CD14-positive monocyte (primary cell): ENCODE results near the gene CDH4. TPM values are rescaled to one million over a fixed set of nuclear protein-coding genes. Genes with fewer than 3 reads are reported as not detected.

ENCODE experiments used
- DNase-seq, 3 donors: peaks; one replicate each; pipeline ENCODE4 v3.0.0-alpha.2; 2011 to 2022
- H2AFZ ChIP-seq: 2 replicates; pipeline ENCODE4 v1.6.0; 2012; ENCODE audit warnings: mild to moderate bottlenecking, low read depth, low read length, inconsistent platforms; ENCODE audit not compliant: insufficient read depth, poor library complexity, severe bottlenecking
- H3K27ac ChIP-seq, 2 donors: 1 replicate in 1 of 2; 2 replicates in 1 of 2; pipeline ENCODE4 v1.5.1; 2012 to 2013; ENCODE audit warnings: low read length in 2 of 2, control low read depth in 1 of 2, inconsistent platforms in 1 of 2, low read depth in 1 of 2, mild to moderate bottlenecking in 1 of 2
- H3K27me3 ChIP-seq, 2 donors: one replicate each; pipeline versions ENCODE4 v1.6.0 to v1.6.1; 2011 to 2013; ENCODE audit warnings: low read length in 2 of 2; ENCODE audit not compliant: control insufficient read depth in 2 of 2, insufficient read depth in 2 of 2
- H3K36me3 ChIP-seq, 2 donors: replicated peaks in 1 of 2; 1 replicate in 1 of 2; 2 replicates in 1 of 2; pipeline versions ENCODE4 v1.5.1 to v1.6.1; 2012 to 2013; ENCODE audit warnings: low read length in 2 of 2, control low read depth in 1 of 2, inconsistent platforms in 1 of 2, mild to moderate bottlenecking in 1 of 2; ENCODE audit not compliant: insufficient read depth in 2 of 2, control insufficient read depth in 1 of 2
- H3K4me1 ChIP-seq, 2 donors: 1 replicate in 1 of 2; 2 replicates in 1 of 2; pipeline versions ENCODE4 v1.5.1 to v1.6.1; 2012 to 2013; ENCODE audit warnings: low read length in 2 of 2, control low read depth in 1 of 2, inconsistent platforms in 1 of 2, mild to moderate bottlenecking in 1 of 2, moderate library complexity in 1 of 2; ENCODE audit not compliant: insufficient read depth in 2 of 2, control insufficient read depth in 1 of 2
- H3K4me2 ChIP-seq: replicated peaks from 2 replicates; pipeline ENCODE3; 2012; ENCODE audit warnings: low read length, moderate library complexity, mild to moderate bottlenecking; ENCODE audit not compliant: poor library complexity, severe bottlenecking; ENCODE audit errors: extremely low read depth
- H3K4me3 ChIP-seq, 3 experiments: fragments of 200-600 bp in 1 of 3; sonication (generic) in 1 of 3; replicated peaks in 1 of 3; 1 replicate in 2 of 3; 2 replicates in 1 of 3; pipeline ENCODE4 v1.5.1; 2011 to 2013; ENCODE audit warnings: low read length in 3 of 3, mild to moderate bottlenecking in 3 of 3, control low read depth in 2 of 3, low read depth in 2 of 3, inconsistent platforms in 1 of 3, moderate library complexity in 1 of 3
- H3K79me2 ChIP-seq: 2 replicates; pipeline ENCODE4 v1.6.0; 2012; ENCODE audit warnings: mild to moderate bottlenecking, control low read depth, inconsistent platforms, low read length, moderate library complexity; ENCODE audit not compliant: insufficient read depth
- H3K9ac ChIP-seq: 2 replicates; pipeline ENCODE4 v1.6.0; 2017; ENCODE audit warnings: low read length, mild to moderate bottlenecking; ENCODE audit not compliant: insufficient read depth, poor library complexity, severe bottlenecking
- H3K9me3 ChIP-seq, 2 donors: replicated peaks in 1 of 2; 1 replicate in 1 of 2; 2 replicates in 1 of 2; pipeline versions ENCODE4 v1.5.1 to v1.6.1; 2012 to 2013; ENCODE audit warnings: low read length in 2 of 2, control low read depth in 1 of 2; ENCODE audit not compliant: control insufficient read depth in 1 of 2, insufficient read depth in 1 of 2
- H4K20me1 ChIP-seq: 2 replicates; pipeline ENCODE4 v1.6.0; 2012; ENCODE audit warnings: mild to moderate bottlenecking, low read length, control low read depth, moderate library complexity; ENCODE audit not compliant: insufficient read depth
- H3K27ac Mint-ChIP-seq, 7 donors: one replicate each; pipeline ENCODE4 v1.8.0; 2020; ENCODE audit warnings: mild to moderate bottlenecking in 7 of 7, mixed read lengths in 7 of 7, moderate library complexity in 6 of 7, inconsistent platforms in 2 of 7
- H3K27me3 Mint-ChIP-seq, 3 donors: one replicate each; pipeline ENCODE4 v1.8.0; 2021 to 2022; ENCODE audit warnings: low read depth in 3 of 3, mild to moderate bottlenecking in 3 of 3, mixed read lengths in 3 of 3, moderate library complexity in 3 of 3, inconsistent platforms in 1 of 3
- H3K36me3 Mint-ChIP-seq, 2 donors: one replicate each; pipeline ENCODE4 v1.8.0; 2020; ENCODE audit warnings: mixed read lengths in 2 of 2, inconsistent platforms in 1 of 2, mild to moderate bottlenecking in 1 of 2
- H3K4me1 Mint-ChIP-seq: one replicate; pipeline ENCODE4 v1.8.0; 2020; ENCODE audit warnings: mild to moderate bottlenecking, mixed read lengths
- H3K4me3 Mint-ChIP-seq, 2 donors: one replicate each; pipeline ENCODE4 v1.8.0; 2020; ENCODE audit warnings: mild to moderate bottlenecking in 2 of 2, mixed read lengths in 2 of 2, moderate library complexity in 1 of 2
- H3K9me3 Mint-ChIP-seq, 7 donors: one replicate each; pipeline ENCODE4 v1.8.0; 2020 to 2022; ENCODE audit warnings: mixed read lengths in 7 of 7, mild to moderate bottlenecking in 6 of 7, moderate library complexity in 6 of 7, inconsistent platforms in 2 of 7
- CTCF ChIP-seq: fragments of 200-600 bp; IDR thresholded peaks from one replicate; pipeline ENCODE4 v1.8.0; 2022; ENCODE audit warnings: antibody characterized with exemption, mild to moderate bottlenecking
- whole genome bisulfite sequencing: methylation state at CpG from one replicate; pipeline ENCODE4 v1.1.5; 2013; ENCODE audit warnings: missing lambda C conversion rate; ENCODE audit not compliant: insufficient coverage; 5-methylcytosine and 5-hydroxymethylcytosine counted together
- intact Hi-C, 2 donors: fragments of 100-400 bp; cut with micrococcal nuclease; formaldehyde crosslinking; loops; one replicate each; pipeline versions ENCODE4 v1.15.0 to v1.15.1; 2023
- polyA plus RNA-seq, 3 donors: library from polyadenylated mRNA; depleted of rRNA in 1 of 3; unstranded in 2 of 3; stranded (reverse) in 1 of 3; fragments of 300-500 nt in 2 of 3; fragments of >200 nt in 1 of 3; fragmentation: Illumina TruSeq in 2 of 3; gene quantifications; 1 replicate in 2 of 3; 2 replicates in 1 of 3; pipeline ENCODE4 v1.2.3, GENCODE V29; 2012 to 2021

CDH4 gene
- polyA plus RNA-seq, 3 donors, result not detected

GRCh38 chr20:61284752-61285151 is 32.7 kb downstream of the CDH4 start:
- WGBS, result 100% methylated on average over 4 of the region's 5 CpGs
- no peak overlapping the region for H3K27ac ChIP-seq
- H2AFZ ChIP-seq, result no peak overlapping the region
- H3K27me3 Mint-ChIP-seq, result peaks cover 0 to 2% (median 2%) of the 10 kb centered on the region in 3 donors
- H3K9ac ChIP-seq, result no peak overlapping the region
- TF ChIP-seq CTCF, result no peak
- H3K4me1 ChIP-seq, result no peaks in the 10 kb centered on the region
- no peaks in the 10 kb centered on the region for H3K4me1 Mint-ChIP-seq
- H4K20me1 ChIP-seq, result no peaks in the 10 kb centered on the region
- intact Hi-C loops, result no loop called here
- H3K79me2 ChIP-seq, result no peaks in the 10 kb centered on the region
- H3K4me3 Mint-ChIP-seq, result no peak overlapping the region
- peaks cover 8 to 67% (median 47%) of the 10 kb centered on the region in 7 donors for H3K9me3 Mint-ChIP-seq
- no peaks in the 10 kb centered on the region for H3K27me3 ChIP-seq
- H3K9me3 ChIP-seq, result peaks cover 42 to 93% of the 10 kb centered on the region in 2 donors
- no peak overlapping the region for H3K4me3 ChIP-seq
- H3K36me3 ChIP-seq, result no peaks in the 10 kb centered on the region
- H3K36me3 Mint-ChIP-seq, result no peaks in the 10 kb centered on the region
- no peak overlapping the region for H3K4me2 ChIP-seq
- H3K27ac Mint-ChIP-seq, result no peak overlapping the region
- DNase-seq, result no peak

GRCh38 chr20:61285152-61285645 is 33.1 kb downstream of the CDH4 start:
- no peak for DNase-seq
- no peak overlapping the region for H2AFZ ChIP-seq
- TF ChIP-seq CTCF, result no peak
- WGBS, result 89% methylated on average over 8 of the region's 15 CpGs
- Mint-ChIP-seq H3K4me1 (no peaks in the 10 kb centered on the region), H3K36me3 (no peaks in the 10 kb centered on the region), H3K9me3 (peaks cover 8 to 64% (median 46%) of the 10 kb centered on the region in 7 donors), H3K4me3 (no peak overlapping the region), H3K27me3 (peaks cover 0 to 2% (median 2%) of the 10 kb centered on the region in 3 donors), H3K27ac (no peak overlapping the region)
- H3K9ac ChIP-seq, result no peak overlapping the region
- intact Hi-C loops, result no loop called here
- no peaks in the 10 kb centered on the region for H3K36me3 ChIP-seq
- peaks cover 37 to 88% of the 10 kb centered on the region in 2 donors for H3K9me3 ChIP-seq
- no peaks in the 10 kb centered on the region for H3K4me1 ChIP-seq
- no peak overlapping the region for H3K27ac ChIP-seq
- no peaks in the 10 kb centered on the region for H3K79me2 ChIP-seq
- no peak overlapping the region for H3K4me2 ChIP-seq
- no peaks in the 10 kb centered on the region for H3K27me3 ChIP-seq
- H4K20me1 ChIP-seq, result no peaks in the 10 kb centered on the region
- H3K4me3 ChIP-seq, result no peak overlapping the region
